Astrocyte (in vitro differentiated cells and primary cell): Measurements from ENCODE around the gene CXCL13.

Experiments used
- EZH2 ChIP-seq: IDR thresholded peaks from 2 replicates; pipeline ENCODE4 v1.6.1; 2012; ENCODE audit warnings: mild to moderate bottlenecking, low read length, inconsistent platforms; ENCODE audit not compliant: insufficient read depth
- TF ChIP-seq, protein P1 (sequence below): IDR thresholded peaks from 2 replicates; pipeline ENCODE4 v1.5.1; 2011; ENCODE audit warnings: low read depth, mild to moderate bottlenecking, inconsistent platforms, low read length, moderate library complexity; ENCODE audit not compliant: insufficient read depth

GRCh38 chr4:77599378-77599777 lies 6.2 kb upstream of the CXCL13 start:
- TF ChIP-seq, protein P1, sequence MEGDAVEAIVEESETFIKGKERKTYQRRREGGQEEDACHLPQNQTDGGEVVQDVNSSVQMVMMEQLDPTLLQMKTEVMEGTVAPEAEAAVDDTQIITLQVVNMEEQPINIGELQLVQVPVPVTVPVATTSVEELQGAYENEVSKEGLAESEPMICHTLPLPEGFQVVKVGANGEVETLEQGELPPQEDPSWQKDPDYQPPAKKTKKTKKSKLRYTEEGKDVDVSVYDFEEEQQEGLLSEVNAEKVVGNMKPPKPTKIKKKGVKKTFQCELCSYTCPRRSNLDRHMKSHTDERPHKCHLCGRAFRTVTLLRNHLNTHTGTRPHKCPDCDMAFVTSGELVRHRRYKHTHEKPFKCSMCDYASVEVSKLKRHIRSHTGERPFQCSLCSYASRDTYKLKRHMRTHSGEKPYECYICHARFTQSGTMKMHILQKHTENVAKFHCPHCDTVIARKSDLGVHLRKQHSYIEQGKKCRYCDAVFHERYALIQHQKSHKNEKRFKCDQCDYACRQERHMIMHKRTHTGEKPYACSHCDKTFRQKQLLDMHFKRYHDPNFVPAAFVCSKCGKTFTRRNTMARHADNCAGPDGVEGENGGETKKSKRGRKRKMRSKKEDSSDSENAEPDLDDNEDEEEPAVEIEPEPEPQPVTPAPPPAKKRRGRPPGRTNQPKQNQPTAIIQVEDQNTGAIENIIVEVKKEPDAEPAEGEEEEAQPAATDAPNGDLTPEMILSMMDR = peak; percentile 62
- TF ChIP-seq EZH2 = no peak
